Right lobe of liver (tissue), 6 donors: ENCODE measurements around the gene ACE. TPM values are rescaled to one million over a fixed set of nuclear protein-coding genes. Genes with fewer than 3 reads are reported as not detected.
"Not testable (repeated sequence)": the region's sequence is repeated elsewhere in the genome, so short reads cannot be mapped to it uniquely, and the experiment has no call there.

Experiments used
- ATAC-seq, 4 donors: fragments of 200-7000 bp; cut with Tn5 transposase; one replicate each; pipeline ENCODE4 v1.9.1; 2020; ENCODE audit warnings: mild to moderate bottlenecking in 4 of 4, moderate library complexity in 4 of 4
- DNase-seq, 3 donors: peaks; one replicate each; pipeline ENCODE4 v3.0.0-alpha.2; 2020
- H3K27ac ChIP-seq, 3 donors: fragments of 200-600 bp; one replicate each; pipeline ENCODE4 v1.8.0; 2022
- H3K27me3 ChIP-seq, 2 donors: fragments of 200-600 bp; one replicate each; pipeline ENCODE4 v1.8.0; 2022
- H3K36me3 ChIP-seq, 4 donors: fragments of 200-600 bp; sonication (generic) in 1 of 4; one replicate each; pipeline versions ENCODE4 v1.5.1 to v1.8.0; 2017 to 2022; ENCODE audit warnings: control low read depth in 1 of 4
- H3K4me1 ChIP-seq, 4 donors: fragments of 200-600 bp; sonication (generic) in 1 of 4; one replicate each; pipeline versions ENCODE4 v1.5.1 to v1.8.0; 2017 to 2022; ENCODE audit warnings: control low read depth in 1 of 4
- H3K4me3 ChIP-seq, 3 donors: fragments of 200-600 bp; one replicate each; pipeline ENCODE4 v1.8.0; 2022
- H3K9me3 ChIP-seq, 4 donors: fragments of 200-600 bp; sonication (generic) in 1 of 4; one replicate each; pipeline versions ENCODE4 v1.5.1 to v1.8.0; 2017 to 2022; ENCODE audit warnings: control low read depth in 1 of 4
- POLR2A ChIP-seq: fragments of 450-650 bp; IDR thresholded peaks from one replicate; pipeline ENCODE4 v1.6.1; 2017; ENCODE audit warnings: antibody characterized with exemption, mild to moderate bottlenecking
- WGBS: methylation state at CpG from one replicate; pipeline ENCODE4 v1.1.6; 2018; ENCODE audit warnings: low coverage, low lambda C conversion rate; ENCODE audit not compliant: insufficient coverage; ENCODE audit errors: missing lambda C conversion rate; 5-methylcytosine and 5-hydroxymethylcytosine counted together
- intact Hi-C, 2 donors: fragments of 100-400 bp; cut with DNase I; formaldehyde crosslinking; loops; one replicate each; pipeline versions ENCODE4 v1.11.2 to v1.14.1; 2022
- total RNA-seq, 6 experiments: library from RNA; depleted of rRNA in 2 of 6; stranded (reverse); fragments of >200 nt in 2 of 6; fragmentation: NEBNext Ultra II Directional in 3 of 6; extraction: Animal tissue kit (Norgen Biotek cat#: 25700) in 3 of 6; gene quantifications; one replicate each; pipeline versions ENCODE4 v1.1.0 to v1.2.4, GENCODE V29; 2016 to 2023
- TF ChIP-seq, protein P1 (sequence below), 4 donors: fragments of 200-600 bp in 3 of 4; fragments of 450-650 bp in 1 of 4; IDR thresholded peaks; one replicate each; pipeline versions ENCODE4 v1.5.1 to v1.8.0; 2016 to 2022; ENCODE audit warnings: antibody characterized with exemption in 4 of 4, mild to moderate bottlenecking in 2 of 4
- donor health status: DM: no; HTN: yes; CAD: no.
- donor health status: DM: no; HTN: no; CAD: no.
- donor health status: DM: no; HTN: no; CAD: no.
- donor health status: DM: no; HTN: yes; CAD: no.
- donor health status: DM: no; HTN: yes; CAD: no.

Gene ACE
- total RNA-seq, 6 experiments from 2014 or later: 0.75 to 9.4 (median 5.1) TPM

DNA sequence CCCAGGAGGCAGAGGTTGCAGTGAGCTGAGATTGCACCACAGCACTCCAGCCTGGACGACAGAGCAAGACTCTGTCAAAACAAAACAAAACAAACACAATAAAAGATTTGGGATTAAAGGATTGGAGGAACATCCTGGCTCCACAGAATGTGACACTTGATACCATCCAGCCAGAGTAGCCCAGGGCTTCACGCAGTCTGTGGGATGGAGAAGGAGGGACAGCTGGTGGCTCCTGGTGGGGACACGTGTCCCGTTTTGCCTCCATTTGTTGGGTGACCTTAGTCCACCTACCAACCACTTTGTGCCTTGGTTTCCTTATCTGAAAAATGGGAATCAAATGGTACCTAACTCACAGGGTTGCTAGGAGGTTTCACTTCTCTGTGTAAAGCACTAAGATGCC is 18.4 kb upstream of the ACE start:
- Histone ChIP-seq H3K27ac (no peak overlapping the region), H3K9me3 (no peaks in the 10 kb centered on the region), H3K36me3 (no peaks in the 10 kb centered on the region), H3K4me3 (no peak overlapping the region), H3K4me1 (no peaks in the 10 kb centered on the region), H3K27me3 (no peaks in the 10 kb centered on the region)
- intact Hi-C loops: no loop called here
- 74% methylated on average over 4 of the region's 4 CpGs for WGBS
- no peak for DNase-seq
- no peak for TF ChIP-seq POLR2A
- TF ChIP-seq, protein P1, sequence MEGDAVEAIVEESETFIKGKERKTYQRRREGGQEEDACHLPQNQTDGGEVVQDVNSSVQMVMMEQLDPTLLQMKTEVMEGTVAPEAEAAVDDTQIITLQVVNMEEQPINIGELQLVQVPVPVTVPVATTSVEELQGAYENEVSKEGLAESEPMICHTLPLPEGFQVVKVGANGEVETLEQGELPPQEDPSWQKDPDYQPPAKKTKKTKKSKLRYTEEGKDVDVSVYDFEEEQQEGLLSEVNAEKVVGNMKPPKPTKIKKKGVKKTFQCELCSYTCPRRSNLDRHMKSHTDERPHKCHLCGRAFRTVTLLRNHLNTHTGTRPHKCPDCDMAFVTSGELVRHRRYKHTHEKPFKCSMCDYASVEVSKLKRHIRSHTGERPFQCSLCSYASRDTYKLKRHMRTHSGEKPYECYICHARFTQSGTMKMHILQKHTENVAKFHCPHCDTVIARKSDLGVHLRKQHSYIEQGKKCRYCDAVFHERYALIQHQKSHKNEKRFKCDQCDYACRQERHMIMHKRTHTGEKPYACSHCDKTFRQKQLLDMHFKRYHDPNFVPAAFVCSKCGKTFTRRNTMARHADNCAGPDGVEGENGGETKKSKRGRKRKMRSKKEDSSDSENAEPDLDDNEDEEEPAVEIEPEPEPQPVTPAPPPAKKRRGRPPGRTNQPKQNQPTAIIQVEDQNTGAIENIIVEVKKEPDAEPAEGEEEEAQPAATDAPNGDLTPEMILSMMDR (IDR thresholded peaks at IDR 0.05): no peak
- ATAC-seq: no peak

DNA sequence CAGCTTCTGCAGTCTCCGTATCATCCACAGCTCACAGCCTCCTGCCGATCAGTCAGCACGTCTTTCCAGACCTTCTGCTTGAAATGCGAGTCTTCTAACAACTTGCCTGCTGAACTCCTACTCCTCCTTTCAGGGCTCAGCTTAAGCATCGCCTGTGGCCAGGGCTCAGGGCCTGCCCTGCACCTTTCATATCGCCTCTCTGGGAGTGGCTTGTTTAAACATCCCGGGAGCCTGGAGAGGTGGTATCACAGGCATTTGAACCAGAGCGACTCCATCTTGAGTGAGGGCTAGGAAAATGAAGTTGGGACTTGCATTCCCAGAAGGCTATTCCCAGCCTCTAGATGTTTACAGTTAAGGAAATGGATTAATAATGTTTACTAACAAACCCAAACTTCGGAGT is 16.8 kb upstream of the ACE start:
- Histone ChIP-seq H3K36me3 (no peaks in the 10 kb centered on the region), H3K4me1 (no peaks in the 10 kb centered on the region), H3K9me3 (no peaks in the 10 kb centered on the region), H3K27ac (no peak overlapping the region), H3K27me3 (no peaks in the 10 kb centered on the region), H3K4me3 (no peak overlapping the region)
- intact Hi-C loops: no loop called here
- ATAC-seq: no peak
- no peak for DNase-seq
- WGBS: 59% methylated on average over 5 of the region's 9 CpGs
- no peak for TF ChIP-seq POLR2A
- TF ChIP-seq, protein P1 (IDR thresholded peaks at IDR 0.05): no peak

DNA sequence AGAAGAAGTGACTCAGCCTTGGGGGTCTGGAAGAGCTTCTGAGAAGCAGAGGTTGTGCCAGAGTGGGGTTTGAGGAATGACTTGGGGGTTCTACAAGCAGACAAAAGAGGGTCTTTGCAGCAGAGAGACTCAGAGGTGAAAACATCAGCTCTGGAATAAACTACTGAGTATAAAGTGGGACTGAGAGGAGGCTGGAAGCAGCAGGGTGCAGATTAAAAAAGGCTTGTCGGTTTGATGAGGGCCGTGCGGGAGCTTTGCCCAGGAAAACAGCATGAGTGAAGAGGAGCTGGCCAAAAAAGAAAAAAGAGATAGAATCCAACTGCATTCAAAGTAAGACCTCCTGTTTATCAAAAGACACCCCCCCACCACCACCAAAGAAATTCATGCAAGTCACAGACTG is 13.1 kb upstream of the ACE start:
- DNase-seq (no peak), ATAC-seq (no peak)
- Histone ChIP-seq H3K27ac (no peak overlapping the region), H3K27me3 (no peaks in the 10 kb centered on the region), H3K4me3 (no peak overlapping the region), H3K4me1 (no peaks in the 10 kb centered on the region), H3K36me3 (no peaks in the 10 kb centered on the region), H3K9me3 (no peaks in the 10 kb centered on the region)
- intact Hi-C loops: no loop called here
- TF ChIP-seq, protein P1 (IDR thresholded peaks at IDR 0.05): no peak
- no peak for TF ChIP-seq POLR2A
- 31% methylated on average over 3 of the region's 3 CpGs for WGBS

DNA sequence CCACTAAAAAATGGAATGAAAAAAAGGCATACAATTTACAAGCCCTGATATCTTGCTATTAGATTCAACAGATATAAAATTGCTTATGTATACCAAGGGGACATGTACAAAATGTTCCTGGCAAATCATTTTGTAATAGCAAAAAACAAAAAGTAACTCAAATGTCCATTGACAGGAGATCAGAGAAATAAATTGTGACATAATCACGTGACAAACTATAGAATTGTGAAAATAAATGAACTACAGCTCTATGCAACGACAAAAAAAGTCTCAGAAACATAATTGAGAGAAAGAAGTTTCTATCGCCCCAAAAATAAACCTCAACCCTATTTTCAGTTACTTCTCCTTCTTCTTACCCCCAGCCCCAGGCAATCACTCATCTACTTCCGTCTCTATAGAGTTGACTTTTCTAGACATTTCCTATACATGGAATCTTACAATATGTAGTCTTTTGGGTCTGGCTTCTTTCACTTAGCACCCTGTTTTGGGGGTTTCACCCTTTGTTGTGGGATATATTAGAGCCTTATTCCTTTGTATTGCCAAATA is 12.1 kb upstream of the ACE start:
- ATAC-seq: no peak
- Histone ChIP-seq H3K27me3 (no peaks in the 10 kb centered on the region), H3K9me3 (no peaks in the 10 kb centered on the region), H3K4me1 (no peaks in the 10 kb centered on the region), H3K27ac (no peak overlapping the region), H3K36me3 (no peaks in the 10 kb centered on the region), H3K4me3 (no peak overlapping the region)
- no peak for DNase-seq
- TF ChIP-seq, protein P1 (IDR thresholded peaks at IDR 0.05): no peak
- TF ChIP-seq POLR2A: no peak
- WGBS: 48% methylated on average over 4 of the region's 4 CpGs
- intact Hi-C loops: no loop called here

DNA sequence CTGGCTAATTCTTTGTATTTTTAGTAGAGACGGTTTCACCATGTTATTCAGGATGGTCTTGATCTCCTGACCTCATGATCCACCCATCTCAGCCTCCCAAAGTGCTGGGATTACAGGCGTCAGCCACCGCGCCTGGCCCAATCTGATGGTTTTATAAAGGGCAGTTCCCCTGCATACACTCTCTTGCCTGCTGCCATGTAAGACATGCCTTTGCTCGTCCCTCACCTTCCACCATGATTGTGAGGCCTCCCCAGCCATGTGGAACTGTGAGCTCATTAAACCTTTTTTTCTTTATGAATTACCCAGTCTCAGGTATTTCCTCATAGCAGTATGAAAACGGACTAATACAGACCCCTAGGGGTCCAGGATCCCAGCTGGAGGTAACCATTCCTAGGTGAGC is 8.8 kb upstream of the ACE start:
- ATAC-seq, H3K4me1 ChIP-seq, intact Hi-C loops, H3K36me3 ChIP-seq, H3K4me3 ChIP-seq, DNase-seq, H3K27ac ChIP-seq, H3K27me3 ChIP-seq, H3K9me3 ChIP-seq: not testable (repeated sequence)
- WGBS: 81% methylated on average over 6 of the region's 6 CpGs
